Natural killer cell (primary cell): ENCODE measurements around the gene PAN3. TPM values are rescaled to one million over a fixed set of nuclear protein-coding genes. Genes with fewer than 3 reads are reported as not detected.
A peak's percentile ranks its signal among the peaks of the same experiment; 100 is the strongest.

Experiments used
- ATAC-seq, 3 donors: fragments of 150-1000 bp in 2 of 3; fragments of 200-7000 bp in 1 of 3; cut with Tn5 transposase; 1 replicate in 1 of 3; 2 replicates in 2 of 3; pipeline ENCODE4 v1.10.0; 2021; ENCODE audit warnings: mild to moderate bottlenecking in 2 of 3, moderate library complexity in 2 of 3
- DNase-seq, 2 donors: peaks; one replicate each; pipeline versions ENCODE4 v3.0.0 to v3.0.0-alpha.2; 2013 to 2021; ENCODE audit warnings: mixed read lengths in 1 of 2
- H3K27ac ChIP-seq: one replicate; pipeline ENCODE4 v1.5.1; 2013; ENCODE audit warnings: mild to moderate bottlenecking, low read length
- H3K27me3 ChIP-seq: one replicate; pipeline ENCODE4 v1.6.1; 2013; ENCODE audit warnings: low read length; ENCODE audit not compliant: control insufficient read depth, insufficient read depth
- H3K36me3 ChIP-seq: one replicate; pipeline ENCODE4 v1.6.1; 2013; ENCODE audit warnings: low read length; ENCODE audit not compliant: control insufficient read depth, insufficient read depth
- H3K4me1 ChIP-seq: one replicate; pipeline ENCODE4 v1.6.1; 2013; ENCODE audit warnings: low read length; ENCODE audit not compliant: control insufficient read depth, insufficient read depth
- H3K4me3 ChIP-seq: one replicate; pipeline ENCODE4 v1.5.1; 2013; ENCODE audit warnings: low read length
- H3K9me3 ChIP-seq: one replicate; pipeline ENCODE4 v1.6.1; 2013; ENCODE audit warnings: low read length; ENCODE audit not compliant: control insufficient read depth, insufficient read depth
- H3K27ac Mint-ChIP-seq, 2 donors: one replicate each; pipeline ENCODE4 v1.8.0; 2022; ENCODE audit warnings: mild to moderate bottlenecking in 2 of 2, mixed read lengths in 2 of 2, moderate library complexity in 1 of 2
- H3K27me3 Mint-ChIP-seq, 2 donors: one replicate each; pipeline ENCODE4 v1.8.0; 2022; ENCODE audit warnings: low read depth in 2 of 2, mixed read lengths in 2 of 2
- H3K36me3 Mint-ChIP-seq: one replicate; pipeline ENCODE4 v1.8.0; 2022; ENCODE audit warnings: mixed read lengths
- H3K4me1 Mint-ChIP-seq, 2 donors: one replicate each; pipeline ENCODE4 v1.8.0; 2022; ENCODE audit warnings: mixed read lengths in 2 of 2
- H3K4me3 Mint-ChIP-seq: one replicate; pipeline ENCODE4 v1.8.0; 2022; ENCODE audit warnings: mild to moderate bottlenecking, moderate library complexity, mixed read lengths
- H3K9me3 Mint-ChIP-seq, 2 donors: one replicate each; pipeline ENCODE4 v1.8.0; 2022; ENCODE audit warnings: mixed read lengths in 2 of 2
- WGBS: methylation state at CpG from one replicate; pipeline ENCODE4 v1.1.7; 2013; ENCODE audit warnings: missing lambda C conversion rate; ENCODE audit not compliant: insufficient coverage; 5-methylcytosine and 5-hydroxymethylcytosine counted together
- intact Hi-C: fragments of 100-400 bp; cut with micrococcal nuclease; formaldehyde crosslinking; loops from one replicate; pipeline ENCODE4 v1.14.2; 2022
- total RNA-seq, 4 donors: library from RNA; stranded (reverse); fragments of 120-200 nt in 1 of 4; gene quantifications; one replicate each; pipeline versions ENCODE4 v1.2.3 to v1.2.4, GENCODE V29; 2013 to 2022
- TF ChIP-seq, protein P1 (sequence below): fragments of 200-600 bp; IDR thresholded peaks from one replicate; pipeline ENCODE4 v1.8.0; 2022; ENCODE audit warnings: antibody characterized with exemption

PAN3 gene
- total RNA-seq, 3 donors from 2014 or later (not counting 1 experiment from before 2014, with no cell fraction given) = 80.0 to 94.2 (median 91.7) TPM

DNA sequence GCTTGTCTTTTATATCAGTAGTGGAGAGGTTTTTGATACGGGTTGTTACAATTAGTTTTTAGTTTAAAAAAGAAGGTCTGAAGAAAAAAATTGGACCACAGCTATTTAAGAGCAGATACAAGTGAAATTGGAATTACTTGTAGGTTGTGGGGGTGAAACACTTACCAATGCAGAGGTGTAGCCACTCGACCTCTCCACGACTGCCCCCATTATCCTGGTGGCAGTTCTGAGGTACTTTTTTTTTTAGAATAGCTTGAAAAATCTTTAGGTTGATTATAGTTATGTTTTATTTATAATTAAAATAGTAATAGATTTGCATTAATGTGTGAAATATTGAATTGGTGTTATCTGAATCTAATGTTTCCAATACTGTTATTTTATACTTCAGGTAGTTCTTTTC, 60.7 kb downstream of the PAN3 start:
- ATAC-seq = no peak
- no peak overlapping the region for H3K27ac Mint-ChIP-seq
- intact Hi-C loops = no loop called here
- Histone ChIP-seq H3K36me3 (peaks cover 11% of the 10 kb centered on the region), H3K4me3 (no peak overlapping the region), H3K27ac (no peak overlapping the region), H3K27me3 (no peaks in the 10 kb centered on the region), H3K9me3 (no peaks in the 10 kb centered on the region), H3K4me1 (peaks cover 4% of the 10 kb centered on the region)
- peaks cover 0 to 25% of the 10 kb centered on the region in 2 donors for H3K4me1 Mint-ChIP-seq
- no peak for DNase-seq
- no peaks in the 10 kb centered on the region for H3K36me3 Mint-ChIP-seq
- TF ChIP-seq, protein P1, sequence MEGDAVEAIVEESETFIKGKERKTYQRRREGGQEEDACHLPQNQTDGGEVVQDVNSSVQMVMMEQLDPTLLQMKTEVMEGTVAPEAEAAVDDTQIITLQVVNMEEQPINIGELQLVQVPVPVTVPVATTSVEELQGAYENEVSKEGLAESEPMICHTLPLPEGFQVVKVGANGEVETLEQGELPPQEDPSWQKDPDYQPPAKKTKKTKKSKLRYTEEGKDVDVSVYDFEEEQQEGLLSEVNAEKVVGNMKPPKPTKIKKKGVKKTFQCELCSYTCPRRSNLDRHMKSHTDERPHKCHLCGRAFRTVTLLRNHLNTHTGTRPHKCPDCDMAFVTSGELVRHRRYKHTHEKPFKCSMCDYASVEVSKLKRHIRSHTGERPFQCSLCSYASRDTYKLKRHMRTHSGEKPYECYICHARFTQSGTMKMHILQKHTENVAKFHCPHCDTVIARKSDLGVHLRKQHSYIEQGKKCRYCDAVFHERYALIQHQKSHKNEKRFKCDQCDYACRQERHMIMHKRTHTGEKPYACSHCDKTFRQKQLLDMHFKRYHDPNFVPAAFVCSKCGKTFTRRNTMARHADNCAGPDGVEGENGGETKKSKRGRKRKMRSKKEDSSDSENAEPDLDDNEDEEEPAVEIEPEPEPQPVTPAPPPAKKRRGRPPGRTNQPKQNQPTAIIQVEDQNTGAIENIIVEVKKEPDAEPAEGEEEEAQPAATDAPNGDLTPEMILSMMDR = no peak
- 96% methylated on average over 3 of the region's 3 CpGs for WGBS
- no peaks in the 10 kb centered on the region for H3K27me3 Mint-ChIP-seq
- no peak overlapping the region for H3K4me3 Mint-ChIP-seq
- H3K9me3 Mint-ChIP-seq = no peaks in the 10 kb centered on the region

DNA sequence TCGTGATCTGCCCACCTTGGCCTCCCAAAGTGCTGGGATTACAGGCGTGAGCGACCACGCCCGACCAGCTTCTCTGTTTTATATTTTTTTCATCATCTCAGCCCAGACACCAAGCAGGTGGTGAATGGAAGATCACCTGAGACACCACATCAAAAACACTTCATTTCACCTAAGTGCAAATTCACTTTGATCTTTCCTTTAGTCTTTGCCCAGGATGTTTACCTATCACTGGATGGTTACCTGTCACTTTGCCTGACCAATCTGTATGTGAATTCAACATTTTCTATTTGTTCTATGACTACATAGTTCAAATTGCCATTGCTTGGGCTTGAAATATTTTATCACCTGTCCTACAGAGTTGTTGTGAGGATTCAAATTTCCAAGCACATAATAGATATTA, 65.7 kb downstream of the PAN3 start:
- WGBS = 81% methylated on average over 5 of the region's 5 CpGs
- Mint-ChIP-seq H3K4me1 (peaks cover 10 to 44% of the 10 kb centered on the region in 2 donors), H3K4me3 (no peak overlapping the region), H3K27ac (peak overlapping the region in 1 of 2 donors; percentile 6), H3K36me3 (no peaks in the 10 kb centered on the region), H3K9me3 (no peaks in the 10 kb centered on the region), H3K27me3 (no peaks in the 10 kb centered on the region)
- H3K4me3 ChIP-seq = no peak overlapping the region
- TF ChIP-seq, protein P1 = no peak
- peak in 1 of 2 donors; percentile 11 for DNase-seq
- H3K27ac ChIP-seq = no peak overlapping the region
- H3K4me1 ChIP-seq = peaks cover 4% of the 10 kb centered on the region
- intact Hi-C loops = no loop called here
- H3K27me3 ChIP-seq = no peaks in the 10 kb centered on the region
- ATAC-seq = no peak
- H3K36me3 ChIP-seq = peaks cover 7% of the 10 kb centered on the region
- H3K9me3 ChIP-seq = no peaks in the 10 kb centered on the region

DNA sequence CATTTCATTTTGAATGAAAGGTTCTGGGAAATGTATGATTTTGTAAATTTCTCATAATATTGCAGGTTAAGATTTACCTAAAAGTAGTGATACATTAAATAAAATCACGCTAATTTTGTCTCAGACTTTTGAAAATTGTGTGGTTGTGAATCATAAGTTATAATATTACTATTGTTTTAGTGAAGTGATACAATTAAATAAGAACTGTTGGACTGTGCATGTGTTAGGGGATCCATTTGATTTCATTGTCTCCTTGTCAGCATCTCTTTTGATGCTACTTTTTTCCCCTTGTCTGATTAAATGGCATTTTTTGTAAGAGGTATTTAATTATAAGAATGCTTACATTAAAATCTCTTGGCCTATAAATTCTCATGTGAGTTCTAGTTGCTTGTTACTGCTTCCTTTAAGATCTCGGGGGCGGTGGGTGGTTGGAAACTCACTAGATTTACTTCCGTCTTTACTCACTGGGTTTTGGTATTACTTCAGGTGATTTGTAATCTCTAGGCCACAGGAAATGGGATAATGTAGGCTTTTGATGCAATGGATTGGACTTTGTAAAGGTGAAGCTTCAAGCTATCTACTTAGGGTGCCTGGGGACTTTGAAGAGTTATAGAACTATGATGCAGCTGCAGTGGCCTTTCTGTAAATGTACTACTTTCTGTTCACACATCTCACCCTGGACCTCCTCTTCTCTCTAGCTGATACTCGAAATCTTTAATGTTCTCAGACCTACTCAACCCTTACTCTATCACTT, 66.5 kb downstream of the PAN3 start:
- no peaks in the 10 kb centered on the region for H3K9me3 Mint-ChIP-seq
- H3K4me3 Mint-ChIP-seq = no peak overlapping the region
- 90% methylated on average over 4 of the region's 5 CpGs for WGBS
- Histone ChIP-seq H3K4me1 (peaks cover 4% of the 10 kb centered on the region), H3K27ac (no peak overlapping the region), H3K27me3 (no peaks in the 10 kb centered on the region), H3K9me3 (no peaks in the 10 kb centered on the region), H3K36me3 (peaks cover 8% of the 10 kb centered on the region), H3K4me3 (no peak overlapping the region)
- intact Hi-C loops = no loop called here
- peaks cover 13 to 49% of the 10 kb centered on the region in 2 donors for H3K4me1 Mint-ChIP-seq
- H3K27ac Mint-ChIP-seq = peak overlapping the region in 1 of 2 donors; percentile 7
- DNase-seq (no peak), ATAC-seq (no peak)
- H3K36me3 Mint-ChIP-seq = no peaks in the 10 kb centered on the region
- H3K27me3 Mint-ChIP-seq = no peaks in the 10 kb centered on the region
- TF ChIP-seq, protein P1 = no peak

DNA sequence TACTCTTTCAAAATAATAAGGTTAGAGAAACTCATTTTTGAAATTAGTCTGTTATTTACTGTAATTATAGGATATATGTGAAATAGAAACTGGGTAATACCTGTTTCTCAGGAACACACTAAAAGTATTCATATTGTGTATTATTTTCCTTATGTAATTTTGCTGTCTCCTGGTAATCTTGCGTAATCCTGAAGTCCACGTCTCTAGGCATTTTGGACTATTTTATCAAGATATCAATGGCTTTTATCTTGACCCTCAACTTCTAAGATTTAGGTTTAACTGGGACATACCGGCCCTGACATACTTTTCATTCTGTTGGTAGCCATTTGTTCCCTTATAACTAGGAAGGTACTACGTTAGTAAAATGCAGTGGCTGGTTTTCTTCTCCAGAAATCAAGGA, 80.3 kb downstream of the PAN3 start:
- TF ChIP-seq, protein P1 = no peak
- whole genome bisulfite sequencing = 96% methylated on average over 4 of the region's 4 CpGs

More for the DNA sequence above, 80.3 kb downstream of the PAN3 start:
- H3K36me3 ChIP-seq = peaks cover 15% of the 10 kb centered on the region
- intact Hi-C loops = no loop called here
- no peaks in the 10 kb centered on the region for H3K27me3 ChIP-seq
- no peak for ATAC-seq
- no peaks in the 10 kb centered on the region for H3K9me3 ChIP-seq
- H3K27ac ChIP-seq = no peak overlapping the region
- H3K4me3 Mint-ChIP-seq = no peak overlapping the region
- H3K36me3 Mint-ChIP-seq = peaks cover 8% of the 10 kb centered on the region
- H3K27me3 Mint-ChIP-seq = no peaks in the 10 kb centered on the region
- no peak for DNase-seq
- no peaks in the 10 kb centered on the region for H3K4me1 ChIP-seq
- H3K4me3 ChIP-seq = no peak overlapping the region
- H3K9me3 Mint-ChIP-seq = no peaks in the 10 kb centered on the region
- peaks cover 0 to 12% of the 10 kb centered on the region in 2 donors for H3K4me1 Mint-ChIP-seq
- H3K27ac Mint-ChIP-seq = no peak overlapping the region
